ENCODE measurements around the gene RARB. TPM values are rescaled to one million over a fixed set of nuclear protein-coding genes. Genes with fewer than 3 reads are reported as not detected.

Gene RARB
- total RNA-seq, 1 experiment from 2014 or later: not detected

DNA sequence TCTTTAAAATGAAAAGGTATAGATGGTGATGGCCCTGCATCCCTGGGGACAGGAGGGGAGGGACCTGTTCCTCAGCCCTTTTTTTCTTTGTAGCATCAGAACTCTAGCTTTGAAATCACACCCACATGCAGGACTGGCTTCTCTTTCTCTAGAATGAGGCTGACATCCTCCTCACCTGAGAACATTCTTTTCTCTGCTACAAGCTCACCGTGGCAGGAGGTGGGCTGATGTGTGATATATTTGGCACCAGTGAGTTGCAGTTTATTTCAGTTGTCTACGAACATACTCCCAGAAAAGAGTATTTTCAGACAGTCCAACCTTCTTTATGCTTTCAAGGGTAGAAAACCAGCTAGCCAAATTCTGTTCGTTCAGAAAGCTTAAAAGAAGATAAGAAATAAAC lies 43.6 kb upstream of the RARB start:
- ChIA-PET POLR2A (interaction anchor here (0.6 kb wide), 1 partner anchor 21 kb away, joined by 5 read pairs; no protein-coding TSS in a partner anchor), CTCF (no interaction called here)
- DNase-seq (ENCODE audit: unreplicated experiment): no peak
- no TSS peak for BruUV-seq (replicated peaks)
- H3K27ac Mint-ChIP-seq (ENCODE audit: low read depth, unreplicated experiment): no peak overlapping the region
- H3K27me3 Mint-ChIP-seq (ENCODE audit: insufficient read depth, unreplicated experiment): peaks cover 3% of the 10 kb centered on the region
- intact Hi-C loops (cut with micrococcal nuclease): no loop called here
- TF ChIP-seq, protein P1, sequence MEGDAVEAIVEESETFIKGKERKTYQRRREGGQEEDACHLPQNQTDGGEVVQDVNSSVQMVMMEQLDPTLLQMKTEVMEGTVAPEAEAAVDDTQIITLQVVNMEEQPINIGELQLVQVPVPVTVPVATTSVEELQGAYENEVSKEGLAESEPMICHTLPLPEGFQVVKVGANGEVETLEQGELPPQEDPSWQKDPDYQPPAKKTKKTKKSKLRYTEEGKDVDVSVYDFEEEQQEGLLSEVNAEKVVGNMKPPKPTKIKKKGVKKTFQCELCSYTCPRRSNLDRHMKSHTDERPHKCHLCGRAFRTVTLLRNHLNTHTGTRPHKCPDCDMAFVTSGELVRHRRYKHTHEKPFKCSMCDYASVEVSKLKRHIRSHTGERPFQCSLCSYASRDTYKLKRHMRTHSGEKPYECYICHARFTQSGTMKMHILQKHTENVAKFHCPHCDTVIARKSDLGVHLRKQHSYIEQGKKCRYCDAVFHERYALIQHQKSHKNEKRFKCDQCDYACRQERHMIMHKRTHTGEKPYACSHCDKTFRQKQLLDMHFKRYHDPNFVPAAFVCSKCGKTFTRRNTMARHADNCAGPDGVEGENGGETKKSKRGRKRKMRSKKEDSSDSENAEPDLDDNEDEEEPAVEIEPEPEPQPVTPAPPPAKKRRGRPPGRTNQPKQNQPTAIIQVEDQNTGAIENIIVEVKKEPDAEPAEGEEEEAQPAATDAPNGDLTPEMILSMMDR (IDR thresholded peaks at IDR 0.05; ENCODE audit: unreplicated experiment): no peak
- no peaks in the 10 kb centered on the region for H3K36me3 Mint-ChIP-seq (ENCODE audit: insufficient read depth, unreplicated experiment)
- H3K4me1 Mint-ChIP-seq (ENCODE audit: insufficient read depth, unreplicated experiment): no peaks in the 10 kb centered on the region
- no peaks in the 10 kb centered on the region for H3K9me3 Mint-ChIP-seq (ENCODE audit: unreplicated experiment)
- H3K4me3 Mint-ChIP-seq (ENCODE audit: unreplicated experiment): no peak overlapping the region

DNA sequence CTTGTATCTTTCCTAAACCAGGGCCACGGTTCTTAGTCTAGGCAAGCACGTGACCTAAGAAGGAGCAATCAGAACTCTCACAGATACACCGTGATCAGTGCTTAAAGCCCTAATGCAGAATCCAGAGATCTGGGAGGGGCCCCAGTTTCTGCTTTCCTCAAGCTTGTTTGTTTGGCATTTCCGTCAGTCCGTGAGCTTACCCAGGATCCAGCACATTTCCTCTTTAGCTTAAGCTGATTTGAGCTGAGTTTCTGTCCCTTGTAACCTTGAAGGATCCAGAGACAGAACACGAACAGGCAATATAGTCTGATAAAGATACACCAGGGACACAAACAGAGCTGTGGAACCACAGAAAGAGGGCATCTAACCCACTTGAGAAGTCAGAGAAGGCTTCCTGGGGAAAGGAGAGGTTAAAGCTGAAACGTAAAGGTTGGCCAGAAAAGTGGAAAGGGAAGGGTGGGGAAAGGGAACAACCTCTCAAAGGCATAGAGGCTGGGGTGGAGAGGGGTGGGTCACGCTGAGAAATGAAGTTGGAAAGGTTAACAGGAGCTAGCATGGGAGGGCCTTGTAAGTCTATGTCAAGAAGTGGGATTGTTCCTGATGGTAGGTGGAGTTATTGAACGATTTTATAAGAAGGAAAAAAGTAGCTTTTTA lies 42.1 kb upstream of the RARB start:
- Mint-ChIP-seq H3K4me1 (ENCODE audit: insufficient read depth, unreplicated experiment) (no peaks in the 10 kb centered on the region), H3K27ac (ENCODE audit: low read depth, unreplicated experiment) (no peak overlapping the region), H3K9me3 (ENCODE audit: unreplicated experiment) (no peaks in the 10 kb centered on the region), H3K4me3 (ENCODE audit: unreplicated experiment) (no peak overlapping the region), H3K27me3 (ENCODE audit: insufficient read depth, unreplicated experiment) (peaks cover 11% of the 10 kb centered on the region), H3K36me3 (ENCODE audit: insufficient read depth, unreplicated experiment) (no peaks in the 10 kb centered on the region)
- no peak for DNase-seq (ENCODE audit: unreplicated experiment)
- CTCF ChIA-PET: interaction anchor here (0.6 kb wide), 1 partner anchor 208 kb away, joined by 3 read pairs; no protein-coding TSS in a partner anchor
- TF ChIP-seq, protein P1 (IDR thresholded peaks at IDR 0.05; ENCODE audit: unreplicated experiment): no peak
- intact Hi-C loops (cut with micrococcal nuclease): no loop called here
- POLR2A ChIA-PET: no interaction called here
- BruUV-seq (replicated peaks): no TSS peak

DNA sequence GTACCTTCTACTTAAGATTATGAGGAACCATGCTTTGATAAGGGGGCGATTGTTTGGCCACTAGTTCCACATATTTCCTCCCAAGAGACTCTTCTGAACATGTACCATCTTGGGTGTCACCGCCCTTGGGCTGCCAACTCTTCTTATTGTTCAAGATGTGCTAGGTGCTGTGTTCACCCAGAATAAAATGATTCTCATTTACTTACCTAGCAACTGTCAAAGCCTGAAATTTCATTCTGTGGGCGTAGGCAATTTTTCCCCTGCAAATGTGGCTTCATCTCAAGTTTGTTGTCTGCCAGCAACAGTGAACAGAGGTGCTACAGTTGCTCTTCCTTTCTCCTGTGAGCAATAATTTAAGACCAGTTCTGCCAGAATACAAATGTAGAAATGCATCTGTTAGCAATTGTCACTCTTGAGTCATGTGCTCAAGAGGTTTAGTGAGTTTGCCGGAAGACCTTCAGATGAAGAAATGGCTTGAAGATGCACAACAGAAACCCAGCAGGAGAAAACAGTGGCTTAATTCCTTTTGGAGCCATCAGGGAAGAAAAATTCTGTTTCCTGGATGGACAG lies 41.3 kb upstream of the RARB start:
- no peak overlapping the region for H3K27ac Mint-ChIP-seq (ENCODE audit: low read depth, unreplicated experiment)
- no peak for DNase-seq (ENCODE audit: unreplicated experiment)

DNA sequence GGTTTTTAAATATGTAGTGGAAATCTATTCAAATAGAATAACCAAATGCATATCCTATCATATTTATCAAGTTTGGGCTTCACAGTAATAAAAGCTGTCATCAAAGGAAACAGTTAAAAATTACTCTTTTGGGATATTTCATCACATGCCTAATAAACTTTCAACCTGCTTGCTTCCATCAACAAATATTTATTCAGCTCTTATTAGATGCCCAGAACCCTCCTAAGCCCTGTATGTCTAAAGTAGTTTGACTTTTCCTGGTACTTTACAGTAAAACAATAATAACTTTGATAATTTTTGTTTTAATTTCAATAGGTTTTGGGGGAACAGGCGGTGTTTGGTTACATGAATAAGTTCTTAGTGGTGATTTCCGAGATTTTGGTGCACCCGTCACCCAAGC lies 37.5 kb upstream of the RARB start:
- POLR2A ChIA-PET: no interaction called here
- TF ChIP-seq, protein P1 (IDR thresholded peaks at IDR 0.05; ENCODE audit: unreplicated experiment): no peak
- CTCF ChIA-PET: interaction anchor here (0.7 kb wide), 1 partner anchor 31 kb away, joined by 3 read pairs; no protein-coding TSS in a partner anchor

More for the DNA sequence above, 41.3 kb upstream of the RARB start:
- TF ChIP-seq, protein P1 (IDR thresholded peaks at IDR 0.05; ENCODE audit: unreplicated experiment): no peak
- no peaks in the 10 kb centered on the region for H3K36me3 Mint-ChIP-seq (ENCODE audit: insufficient read depth, unreplicated experiment)
- ChIA-PET POLR2A (no interaction called here), CTCF (no interaction called here)
- H3K9me3 Mint-ChIP-seq (ENCODE audit: unreplicated experiment): peaks cover 2% of the 10 kb centered on the region
- no peak overlapping the region for H3K4me3 Mint-ChIP-seq (ENCODE audit: unreplicated experiment)
- H3K4me1 Mint-ChIP-seq (ENCODE audit: insufficient read depth, unreplicated experiment): no peaks in the 10 kb centered on the region
- BruUV-seq (replicated peaks): no TSS peak
- intact Hi-C loops (cut with micrococcal nuclease): no loop called here
- H3K27me3 Mint-ChIP-seq (ENCODE audit: insufficient read depth, unreplicated experiment): peaks cover 13% of the 10 kb centered on the region

More for the DNA sequence above, 37.5 kb upstream of the RARB start:
- H3K9me3 Mint-ChIP-seq (ENCODE audit: unreplicated experiment): peaks cover 7% of the 10 kb centered on the region
- peaks cover 39% of the 10 kb centered on the region for H3K27me3 Mint-ChIP-seq (ENCODE audit: insufficient read depth, unreplicated experiment)
- BruUV-seq (replicated peaks): no TSS peak
- no peaks in the 10 kb centered on the region for H3K4me1 Mint-ChIP-seq (ENCODE audit: insufficient read depth, unreplicated experiment)
- H3K4me3 Mint-ChIP-seq (ENCODE audit: unreplicated experiment): no peak overlapping the region
- DNase-seq (ENCODE audit: unreplicated experiment): no peak
- H3K36me3 Mint-ChIP-seq (ENCODE audit: insufficient read depth, unreplicated experiment): no peaks in the 10 kb centered on the region
- H3K27ac Mint-ChIP-seq (ENCODE audit: low read depth, unreplicated experiment): no peak overlapping the region
- intact Hi-C loops (cut with micrococcal nuclease): no loop called here
